H9 (cell line): ENCODE results near the gene MGRN1. TPM values are rescaled to one million over a fixed set of nuclear protein-coding genes. Genes with fewer than 3 reads are reported as not detected.
A peak's percentile ranks its signal among the peaks of the same experiment; 100 is the strongest.

ENCODE experiments used
- DNase-seq: peaks from one replicate; pipeline ENCODE4 v3.0.0-alpha.2; 2017
- H2AFZ ChIP-seq: one replicate; pipeline ENCODE4 v1.6.1; 2013; ENCODE audit warnings: mild to moderate bottlenecking, low read length, control low read depth, moderate library complexity
- H2AK5ac ChIP-seq: 2 replicates; pipeline ENCODE4 v1.6.1; 2013; ENCODE audit warnings: low read length, control low read depth, mixed read lengths; ENCODE audit not compliant: insufficient read length
- H2BK120ac ChIP-seq: one replicate; pipeline ENCODE4 v1.6.1; 2013; ENCODE audit warnings: low read depth, mild to moderate bottlenecking, low read length, control low read depth, inconsistent platforms; ENCODE audit not compliant: poor library complexity, severe bottlenecking
- H2BK12ac ChIP-seq: 2 replicates; pipeline ENCODE4 v1.6.1; 2013; ENCODE audit warnings: low read length, control low read depth, mixed read lengths, low read depth; ENCODE audit not compliant: insufficient read length
- H2BK15ac ChIP-seq: 2 replicates; pipeline ENCODE4 v1.6.1; 2013; ENCODE audit warnings: low read depth, low read length, control low read depth
- H2BK20ac ChIP-seq: one replicate; pipeline ENCODE4 v1.6.1; 2013; ENCODE audit warnings: low read depth, mild to moderate bottlenecking, low read length, control low read depth, inconsistent platforms; ENCODE audit not compliant: poor library complexity, severe bottlenecking
- H2BK5ac ChIP-seq: 2 replicates; pipeline ENCODE4 v1.6.1; 2013; ENCODE audit warnings: low read length, control low read depth, mixed read lengths; ENCODE audit not compliant: insufficient read length
- H3K14ac ChIP-seq: 2 replicates; pipeline ENCODE4 v1.6.1; 2013; ENCODE audit warnings: low read length, control low read depth; ENCODE audit not compliant: insufficient read depth
- H3K18ac ChIP-seq: 2 replicates; pipeline ENCODE4 v1.6.1; 2013; ENCODE audit warnings: low read depth, mild to moderate bottlenecking, mixed read lengths, low read length, control low read depth; ENCODE audit not compliant: insufficient read length
- H3K23ac ChIP-seq: 2 replicates; pipeline ENCODE4 v1.6.1; 2013; ENCODE audit warnings: low read length, control low read depth, mixed read lengths, low read depth; ENCODE audit not compliant: insufficient read length
- H3K23me2 ChIP-seq: 2 replicates; pipeline ENCODE4 v1.6.1; 2013; ENCODE audit warnings: low read depth, mild to moderate bottlenecking, mixed read lengths, low read length, control low read depth; ENCODE audit not compliant: insufficient read length, poor library complexity, severe bottlenecking
- H3K27ac ChIP-seq: 2 replicates; pipeline ENCODE4 v1.5.1; 2013; ENCODE audit warnings: low read length, control low read depth, mixed read lengths, low read depth; ENCODE audit not compliant: insufficient read length
- H3K27me3 ChIP-seq: 2 replicates; pipeline ENCODE4 v1.6.1; 2013; ENCODE audit warnings: low read length, control low read depth, inconsistent platforms; ENCODE audit not compliant: insufficient read depth
- H3K4ac ChIP-seq: 2 replicates; pipeline ENCODE4 v1.6.1; 2013; ENCODE audit warnings: low read depth, mild to moderate bottlenecking, control low read depth, inconsistent platforms, low read length, moderate library complexity
- H3K4me1 ChIP-seq: 2 replicates; pipeline ENCODE4 v1.6.1; 2013; ENCODE audit warnings: low read length, control low read depth, inconsistent platforms; ENCODE audit not compliant: insufficient read depth
- H3K4me2 ChIP-seq: 2 replicates; pipeline ENCODE4 v1.6.1; 2013; ENCODE audit warnings: low read length, control low read depth, mixed read lengths; ENCODE audit not compliant: insufficient read length, insufficient read depth
- H3K56ac ChIP-seq: 2 replicates; pipeline ENCODE4 v1.6.1; 2013; ENCODE audit warnings: low read depth, mild to moderate bottlenecking, mixed read lengths, low read length, control low read depth; ENCODE audit not compliant: insufficient read length
- H3K79me1 ChIP-seq: 2 replicates; pipeline ENCODE4 v1.6.1; 2013; ENCODE audit warnings: low read depth, mild to moderate bottlenecking, moderate library complexity, low read length, control low read depth, inconsistent platforms; ENCODE audit not compliant: insufficient read depth, poor library complexity, severe bottlenecking
- H3K79me2 ChIP-seq: 2 replicates; pipeline ENCODE4 v1.6.1; 2013; ENCODE audit warnings: low read length, control low read depth, inconsistent platforms; ENCODE audit not compliant: insufficient read depth
- H3K9ac ChIP-seq: 2 replicates; pipeline ENCODE4 v1.6.1; 2013; ENCODE audit warnings: low read length, control low read depth, mixed read lengths; ENCODE audit not compliant: insufficient read length; ENCODE audit errors: extremely low read depth
- H3K9me3 ChIP-seq: one replicate; pipeline ENCODE4 v1.6.1; 2013; ENCODE audit warnings: low read depth, low read length, inconsistent platforms; ENCODE audit not compliant: control insufficient read depth
- H3T11ph ChIP-seq: one replicate; pipeline ENCODE4 v1.6.1; 2013; ENCODE audit warnings: mild to moderate bottlenecking, low read length, control low read depth, inconsistent platforms
- H4K20me1 ChIP-seq: one replicate; pipeline ENCODE4 v1.6.1; 2013; ENCODE audit not compliant: control insufficient read depth, insufficient read length, insufficient read depth
- H4K5ac ChIP-seq: 2 replicates; pipeline ENCODE4 v1.6.1; 2013; ENCODE audit warnings: low read depth, mild to moderate bottlenecking, mixed read lengths, low read length, control low read depth; ENCODE audit not compliant: insufficient read length
- H4K8ac ChIP-seq: replicated peaks from 2 replicates; pipeline ENCODE4 v1.6.1; 2013; ENCODE audit warnings: low read length, control low read depth, mixed read lengths, low read depth; ENCODE audit not compliant: insufficient read length
- H4K91ac ChIP-seq: 2 replicates; pipeline ENCODE4 v1.6.1; 2013; ENCODE audit warnings: low read depth, mild to moderate bottlenecking, moderate library complexity, mixed read lengths, low read length, control low read depth; ENCODE audit not compliant: insufficient read length
- H3K27ac Mint-ChIP-seq, 3 experiments: 2 replicates in 2 of 3; 3 replicates in 1 of 3; pipeline ENCODE4 v1.8.0; 2020 to 2021; ENCODE audit warnings: mixed read lengths in 3 of 3, mild to moderate bottlenecking in 1 of 3, moderate library complexity in 1 of 3
- H3K27me3 Mint-ChIP-seq: 2 replicates; pipeline ENCODE4 v1.8.0; 2021; ENCODE audit warnings: low read depth, mild to moderate bottlenecking, moderate library complexity, mixed read lengths
- H3K36me3 Mint-ChIP-seq, 3 experiments: 2 replicates in 2 of 3; 3 replicates in 1 of 3; pipeline ENCODE4 v1.8.0; 2020 to 2021; ENCODE audit warnings: low read depth in 3 of 3, mixed read lengths in 3 of 3; ENCODE audit not compliant: insufficient read depth in 1 of 3
- H3K4me1 Mint-ChIP-seq, 2 experiments: 2 replicates each; pipeline ENCODE4 v1.8.0; 2020; ENCODE audit warnings: mixed read lengths in 2 of 2
- H3K4me3 Mint-ChIP-seq, 2 experiments: 2 replicates in 1 of 2; 3 replicates in 1 of 2; pipeline ENCODE4 v1.8.0; 2020 to 2021; ENCODE audit warnings: mild to moderate bottlenecking in 2 of 2, mixed read lengths in 2 of 2, moderate library complexity in 1 of 2
- H3K9me3 Mint-ChIP-seq, 2 experiments: 2 replicates in 1 of 2; 3 replicates in 1 of 2; pipeline ENCODE4 v1.8.0; 2020; ENCODE audit warnings: mild to moderate bottlenecking in 2 of 2, mixed read lengths in 2 of 2, moderate library complexity in 1 of 2
- CTCF ChIP-seq: fragments of 200-600 bp; sonication (generic); conservative IDR thresholded peaks from 3 replicates; pipeline ENCODE4 v1.8.0; 2021; ENCODE audit warnings: antibody characterized with exemption, mild to moderate bottlenecking
- WGBS: extraction: QIAGEN DNeasy Blood & Tissue Kit; methylation state at CpG from one replicate; pipeline ENCODE4 v1.1.7; 2013; ENCODE audit warnings: missing lambda C conversion rate, low lambda C conversion rate, mixed read lengths; ENCODE audit not compliant: insufficient read length; ENCODE audit errors: extremely low coverage; 5-methylcytosine and 5-hydroxymethylcytosine counted together
- total RNA-seq: library from RNA; stranded (reverse); gene quantifications from 2 replicates; pipeline ENCODE4 v1.2.1, GENCODE V29; 2021

Gene MGRN1
- total RNA-seq, 1 experiment from 2014 or later = 91.6 TPM

- Mint-ChIP-seq H3K9me3 (no peaks in the 10 kb centered on the region; a peak in 1 of 5 replicates), H3K4me1 (peaks cover 8 to 12% of the 10 kb centered on the region in 2 experiments), H3K27ac (peak overlapping the region; percentile 96 to 97 (median 96)), H3K4me3 (peak overlapping the region; percentile 92 to 97), H3K36me3 (peaks cover 0 to 9% (median 8%) of the 10 kb centered on the region in 3 experiments; a peak in 5 of 7 replicates), H3K27me3 (peaks cover 4% of the 10 kb centered on the region)
- peak; percentile 91 for DNase-seq
- no peak overlapping the region for H4K8ac ChIP-seq
- no peak overlapping the region for H3K27ac ChIP-seq
- H3K27me3 ChIP-seq = no peaks in the 10 kb centered on the region
- peak overlapping the region; percentile 94 for H3K4me2 ChIP-seq
- H3K56ac ChIP-seq = no peak overlapping the region
- H4K5ac ChIP-seq = no peak overlapping the region
- peak overlapping the region; percentile 44 for H3K9ac ChIP-seq
- no peak overlapping the region for H3K14ac ChIP-seq
- no peak overlapping the region for H2BK5ac ChIP-seq
- no peak overlapping the region for H2BK20ac ChIP-seq
- H2AK5ac ChIP-seq = no peak overlapping the region
- peak overlapping the region; percentile 59 for H2AFZ ChIP-seq
- WGBS = no CpG with 5 or more reads among the region's 38 CpGs
- H2BK15ac ChIP-seq = no peak overlapping the region
- H3K18ac ChIP-seq = peak overlapping the region; percentile 10
- TF ChIP-seq CTCF = no peak
- no peak overlapping the region for H3K4ac ChIP-seq
- H4K91ac ChIP-seq = no peak overlapping the region
- peaks cover 9% of the 10 kb centered on the region for H3K23me2 ChIP-seq
- peaks cover 3% of the 10 kb centered on the region for H3K79me1 ChIP-seq
- H3K9me3 ChIP-seq = no peaks in the 10 kb centered on the region
- no peak overlapping the region for H2BK12ac ChIP-seq
- no peak overlapping the region for H3T11ph ChIP-seq
- H4K20me1 ChIP-seq = no peaks in the 10 kb centered on the region
- no peaks in the 10 kb centered on the region for H3K4me1 ChIP-seq
- H3K79me2 ChIP-seq = peaks cover 4% of the 10 kb centered on the region; the same call in 1 of the 2 replicates
- no peak overlapping the region for H3K23ac ChIP-seq
- H2BK120ac ChIP-seq = no peak overlapping the region
These were observed 110.3 kb downstream of the MGRN1 start for GRCh38 chr16:4734730-4735535.
